A549 (cell line): ENCODE results near the gene PITPNC1. TPM values are rescaled to one million over a fixed set of nuclear protein-coding genes. Genes with fewer than 3 reads are reported as not detected.

Experiments used
- ATAC-seq, 2 experiments: fragments of 200-7000 bp in 1 of 2; fragments of >200 bp in 1 of 2; cut with Nextera tagmentation in 1 of 2; cut with Tn5 transposase in 1 of 2; 3 replicates each; pipeline versions ENCODE4 v1.8.0 to v1.9.1; 2018 to 2020; ENCODE audit warnings: mild to moderate bottlenecking in 1 of 2, moderate library complexity in 1 of 2
- CTCF ChIA-PET: fragments of 300-600 bp; sonication (Branson Sonifier 250); formaldehyde crosslinking; extraction: SDS; loops from one replicate; lab custom pipeline; 2021; ENCODE audit warnings: antibody characterized with exemption, inconsistent platforms; lab: Yijun Ruan, JAX
- POLR2A ChIA-PET: fragments of 350-600 bp; formaldehyde crosslinking; extraction: SDS; loops from one replicate; lab custom pipeline; 2021; ENCODE audit warnings: antibody characterized with exemption, inconsistent platforms; lab: Yijun Ruan, JAX
- DNase-seq, 2 experiments: peaks; one replicate each; pipeline versions ENCODE4 v3.0.0 to v3.0.0-alpha.2; 2011 to 2016; ENCODE audit warnings: low read depth in 1 of 2, low spot score in 1 of 2
- FAIRE-seq: peaks from 2 replicates; lab custom pipeline; 2011; peaks lifted over from hg19 to GRCh38; lab: Jason Lieb, UNC
- H3K27ac ChIP-seq, 2 experiments: fragments of >200 bp; sonication (Bioruptor Twin); formaldehyde crosslinking; 3 replicates each; pipeline ENCODE4 v1.5.1; 2016 to 2017
- H3K4me1 ChIP-seq: fragments of >200 bp; sonication (Bioruptor Twin); formaldehyde crosslinking; 3 replicates; pipeline ENCODE4 v1.6.1; 2016
- H3K4me2 ChIP-seq: fragments of >200 bp; sonication (Bioruptor Twin); formaldehyde crosslinking; 3 replicates; pipeline ENCODE4 v1.6.1; 2016
- H3K4me3 ChIP-seq: fragments of >200 bp; sonication (Bioruptor Twin); formaldehyde crosslinking; 3 replicates; pipeline ENCODE4 v1.5.1; 2016
- H3K9me3 ChIP-seq: fragments of >200 bp; sonication (Bioruptor Twin); formaldehyde crosslinking; 3 replicates; pipeline ENCODE4 v1.6.1; 2016
- CTCF ChIP-seq: fragments of >200 bp; sonication (Bioruptor Twin); formaldehyde crosslinking; IDR thresholded peaks from 3 replicates; pipeline ENCODE4 v1.5.1; 2016
- ESRRA ChIP-seq: fragments of 150-350 bp; IDR thresholded peaks from 2 replicates; pipeline ENCODE4 v1.6.1; 2014; ENCODE audit warnings: mild to moderate bottlenecking, low read length, borderline replicate concordance
- FOSL2 ChIP-seq, 2 experiments: fragments of 450-650 bp in 1 of 2; fragments of >200 bp in 1 of 2; sonication (Bioruptor Twin) in 1 of 2; formaldehyde crosslinking; IDR thresholded peaks; 2 replicates each; pipeline versions ENCODE4 v1.5.0 to v1.6.1; 2016 to 2020; ENCODE audit warnings: mild to moderate bottlenecking in 1 of 2, moderate library complexity in 1 of 2
- GATA3 ChIP-seq: IDR thresholded peaks from 2 replicates; pipeline ENCODE4 v1.6.1; 2012; ENCODE audit warnings: borderline replicate concordance
- HEYL ChIP-seq: fragments of 250-450 bp; sonication (Bioruptor Pico); IDR thresholded peaks from 2 replicates; pipeline ENCODE4 v1.8.0; 2021; ENCODE audit warnings: mild to moderate bottlenecking, moderate library complexity
- KDM5A ChIP-seq: fragments of 200-600 bp; sonication (generic); IDR thresholded peaks from 2 replicates; pipeline ENCODE4 v1.6.1; 2016; ENCODE audit warnings: antibody characterized with exemption, mild to moderate bottlenecking
- MAFK ChIP-seq: fragments of 450-650 bp; IDR thresholded peaks from 2 replicates; pipeline ENCODE4 v1.6.1; 2014; ENCODE audit not compliant: partially characterized antibody
- MYC ChIP-seq: IDR thresholded peaks from 2 replicates; pipeline ENCODE4 v1.6.1; 2012; ENCODE audit warnings: mild to moderate bottlenecking, inconsistent platforms, low read length, improper control_type of control experiment, borderline replicate concordance
- PBX3 ChIP-seq: IDR thresholded peaks from 2 replicates; pipeline ENCODE4 v1.6.1; 2012
- RARB ChIP-seq: fragments of 250-450 bp; sonication (Bioruptor Pico); IDR thresholded peaks from 2 replicates; pipeline ENCODE4 v1.8.0; 2021; ENCODE audit warnings: mild to moderate bottlenecking, moderate library complexity
- RNF2 ChIP-seq: fragments of 200-600 bp; sonication (generic); IDR thresholded peaks from 2 replicates; pipeline ENCODE4 v1.6.1; 2016; ENCODE audit warnings: low read depth, mild to moderate bottlenecking, antibody characterized with exemption, moderate library complexity, borderline replicate concordance
- SMC3 ChIP-seq: fragments of >200 bp; sonication (Bioruptor Twin); formaldehyde crosslinking; IDR thresholded peaks from 3 replicates; pipeline ENCODE4 v1.6.1; 2018; ENCODE audit warnings: inconsistent platforms
- USF2 ChIP-seq: fragments of 450-650 bp; IDR thresholded peaks from 2 replicates; pipeline ENCODE4 v1.6.1; 2014; ENCODE audit warnings: antibody characterized with exemption
- ZC3H11A ChIP-seq: fragments of 450-650 bp; IDR thresholded peaks from 2 replicates; pipeline ENCODE4 v1.6.1; 2014; ENCODE audit warnings: antibody characterized with exemption, mild to moderate bottlenecking
- ZNF302 ChIP-seq: fragments of 250-450 bp; sonication (Bioruptor Pico); IDR thresholded peaks from 2 replicates; pipeline ENCODE4 v1.9.0; 2021; ENCODE audit warnings: inconsistent platforms, mild to moderate bottlenecking, moderate library complexity
- ZSCAN20 ChIP-seq: fragments of 250-450 bp; sonication (Bioruptor Pico); IDR thresholded peaks from 2 replicates; pipeline ENCODE4 v1.8.0; 2022; ENCODE audit warnings: mild to moderate bottlenecking, moderate library complexity
- WGBS: methylation state at CpG from one replicate; pipeline ENCODE4 v1.1.6; 2017; ENCODE audit errors: missing lambda C conversion rate; 5-methylcytosine and 5-hydroxymethylcytosine counted together
- polyA plus RNA-seq, 4 experiments: library from polyadenylated mRNA; depleted of rRNA in 3 of 4; stranded (reverse); fragments of >200 nt; fragmentation: RNase III in 1 of 4; extraction: RNeasy Plus Mini Kit Qiagen cat#74134 plus additional on column Dnase treatment in 1 of 4; gene quantifications; 2 replicates in 3 of 4; 3 replicates in 1 of 4; pipeline ENCODE4 v1.2.3, GENCODE V29; 2011 to 2017
- TF ChIP-seq, protein P1 (sequence below): IDR thresholded peaks from 2 replicates; pipeline ENCODE4 v1.6.1; 2012; ENCODE audit warnings: low read depth, borderline replicate concordance
- TF ChIP-seq, protein P2 (sequence below): fragments of 200-600 bp; sonication (generic); IDR thresholded peaks from 2 replicates; pipeline ENCODE4 v1.6.1; 2016; ENCODE audit warnings: antibody characterized with exemption, mild to moderate bottlenecking, moderate library complexity

PITPNC1 gene
- polyA plus RNA-seq, 2 of the 4 experiments (the other 2 are of a cell fraction): 3.7 to 11.2 TPM

GRCh38 chr17:67569015-67569451, 192.0 kb downstream of the PITPNC1 start (continued):
- TF ChIP-seq CTCF (no peak), KDM5A (no peak)

- DNase-seq: no peak
- 75% methylated on average over 6 of the region's 6 CpGs for WGBS
Observed at GRCh38 chr17:67569873-67570272, 192.8 kb downstream of the PITPNC1 start.

GRCh38 chr17:67570797-67571196, 193.7 kb downstream of the PITPNC1 start:
- Histone ChIP-seq H3K9me3 (no peaks in the 10 kb centered on the region), H3K4me1 (no peaks in the 10 kb centered on the region), H3K4me3 (no peak overlapping the region), H3K27ac (no peak overlapping the region), H3K4me2 (no peak overlapping the region)
- 31% methylated on average over 1 of the region's 1 CpG for WGBS
- TF ChIP-seq RARB (CRISPR knock-in tag) (no peak), ZNF302 (no peak), FOSL2 (IDR thresholded peaks at IDR 0.05) (no peak), FOSL2 (CRISPR knock-in tag; IDR thresholded peaks at IDR 0.05) (no peak), ZC3H11A (no peak)
- ChIA-PET POLR2A (interaction anchor here (0.7 kb wide), 1 partner anchor 102 kb away, joined by 3 read pairs; no protein-coding TSS in a partner anchor), CTCF (interaction anchor here (0.7 to 1.7 kb wide), 4 partner anchors 12 to 808 kb away, joined by 3 to 6 read pairs (median 4); no protein-coding TSS in a partner anchor)
- FAIRE-seq (no peak), ATAC-seq (no peak), DNase-seq (no peak)

More at GRCh38 chr17:67569873-67570272, 192.8 kb downstream of the PITPNC1 start:
- ChIA-PET POLR2A (no interaction called here), CTCF (interaction anchor here (0.7 to 1.7 kb wide), 7 partner anchors 10 to 807 kb away, joined by 3 to 6 read pairs (median 3); no protein-coding TSS in a partner anchor)
- H3K27ac ChIP-seq: no peak overlapping the region
- no peak for ATAC-seq
- no peak for TF ChIP-seq PBX3
- TF ChIP-seq, protein P1, sequence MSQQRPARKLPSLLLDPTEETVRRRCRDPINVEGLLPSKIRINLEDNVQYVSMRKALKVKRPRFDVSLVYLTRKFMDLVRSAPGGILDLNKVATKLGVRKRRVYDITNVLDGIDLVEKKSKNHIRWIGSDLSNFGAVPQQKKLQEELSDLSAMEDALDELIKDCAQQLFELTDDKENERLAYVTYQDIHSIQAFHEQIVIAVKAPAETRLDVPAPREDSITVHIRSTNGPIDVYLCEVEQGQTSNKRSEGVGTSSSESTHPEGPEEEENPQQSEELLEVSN: no peak
- TF ChIP-seq, all 56 proteins: peak for 0
- no peak for FAIRE-seq
- H3K9me3 ChIP-seq: no peaks in the 10 kb centered on the region
- no peak overlapping the region for H3K4me3 ChIP-seq
- H3K4me1 ChIP-seq: no peaks in the 10 kb centered on the region
- no peak overlapping the region for H3K4me2 ChIP-seq

- ATAC-seq: no peak
- CTCF ChIA-PET: interaction anchor here (1.4 to 1.7 kb wide), 2 partner anchors 12 to 96 kb away, joined by 3 to 6 read pairs; no protein-coding TSS in a partner anchor
- POLR2A ChIA-PET: no interaction called here
- TF ChIP-seq, protein P2, sequence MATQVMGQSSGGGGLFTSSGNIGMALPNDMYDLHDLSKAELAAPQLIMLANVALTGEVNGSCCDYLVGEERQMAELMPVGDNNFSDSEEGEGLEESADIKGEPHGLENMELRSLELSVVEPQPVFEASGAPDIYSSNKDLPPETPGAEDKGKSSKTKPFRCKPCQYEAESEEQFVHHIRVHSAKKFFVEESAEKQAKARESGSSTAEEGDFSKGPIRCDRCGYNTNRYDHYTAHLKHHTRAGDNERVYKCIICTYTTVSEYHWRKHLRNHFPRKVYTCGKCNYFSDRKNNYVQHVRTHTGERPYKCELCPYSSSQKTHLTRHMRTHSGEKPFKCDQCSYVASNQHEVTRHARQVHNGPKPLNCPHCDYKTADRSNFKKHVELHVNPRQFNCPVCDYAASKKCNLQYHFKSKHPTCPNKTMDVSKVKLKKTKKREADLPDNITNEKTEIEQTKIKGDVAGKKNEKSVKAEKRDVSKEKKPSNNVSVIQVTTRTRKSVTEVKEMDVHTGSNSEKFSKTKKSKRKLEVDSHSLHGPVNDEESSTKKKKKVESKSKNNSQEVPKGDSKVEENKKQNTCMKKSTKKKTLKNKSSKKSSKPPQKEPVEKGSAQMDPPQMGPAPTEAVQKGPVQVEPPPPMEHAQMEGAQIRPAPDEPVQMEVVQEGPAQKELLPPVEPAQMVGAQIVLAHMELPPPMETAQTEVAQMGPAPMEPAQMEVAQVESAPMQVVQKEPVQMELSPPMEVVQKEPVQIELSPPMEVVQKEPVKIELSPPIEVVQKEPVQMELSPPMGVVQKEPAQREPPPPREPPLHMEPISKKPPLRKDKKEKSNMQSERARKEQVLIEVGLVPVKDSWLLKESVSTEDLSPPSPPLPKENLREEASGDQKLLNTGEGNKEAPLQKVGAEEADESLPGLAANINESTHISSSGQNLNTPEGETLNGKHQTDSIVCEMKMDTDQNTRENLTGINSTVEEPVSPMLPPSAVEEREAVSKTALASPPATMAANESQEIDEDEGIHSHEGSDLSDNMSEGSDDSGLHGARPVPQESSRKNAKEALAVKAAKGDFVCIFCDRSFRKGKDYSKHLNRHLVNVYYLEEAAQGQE: no peak
- no peak for TF ChIP-seq ZC3H11A
- TF ChIP-seq MYC: no peak
- no peak for TF ChIP-seq ESRRA
- TF ChIP-seq HEYL (CRISPR knock-in tag): no peak
- TF ChIP-seq SMC3: no peak
- no peak for TF ChIP-seq GATA3
- TF ChIP-seq ZSCAN20 (CRISPR knock-in tag): no peak
- no peak for TF ChIP-seq CTCF
- no peak for TF ChIP-seq MAFK
- no peak for TF ChIP-seq USF2
- no peak for TF ChIP-seq RNF2
Observed at GRCh38 chr17:67571478-67571877, 194.4 kb downstream of the PITPNC1 start.

More at GRCh38 chr17:67571478-67571877, 194.4 kb downstream of the PITPNC1 start:
- no peak overlapping the region for H3K4me3 ChIP-seq
- FAIRE-seq: no peak
- no peaks in the 10 kb centered on the region for H3K9me3 ChIP-seq
- no peak overlapping the region for H3K27ac ChIP-seq
- no peak for DNase-seq
- H3K4me2 ChIP-seq: no peak overlapping the region
- no peaks in the 10 kb centered on the region for H3K4me1 ChIP-seq
- 39% methylated on average over 6 of the region's 6 CpGs for WGBS
